HG02759 (cell line): ENCODE measurements around the gene LRCH4.
A peak's percentile ranks its signal among the peaks of the same experiment; 100 is the strongest.

Experiments used
- ATAC-seq: cut with Tn5 transposase; IDR thresholded peaks from one replicate; pipeline ENCODE4 v1.9.1; 2021; ENCODE audit warnings: mild to moderate bottlenecking, moderate library complexity; ENCODE audit not compliant: unreplicated experiment

LRCH4 gene

GRCh38 chr7:100585511-100586265 is at the start of gene LRCH4:
LRCH4 (minus strand) TSS chr7:100586129; CDS start chr7:100586100, 29 bp downstream.
- ATAC-seq, result peak; percentile 25

DNA sequence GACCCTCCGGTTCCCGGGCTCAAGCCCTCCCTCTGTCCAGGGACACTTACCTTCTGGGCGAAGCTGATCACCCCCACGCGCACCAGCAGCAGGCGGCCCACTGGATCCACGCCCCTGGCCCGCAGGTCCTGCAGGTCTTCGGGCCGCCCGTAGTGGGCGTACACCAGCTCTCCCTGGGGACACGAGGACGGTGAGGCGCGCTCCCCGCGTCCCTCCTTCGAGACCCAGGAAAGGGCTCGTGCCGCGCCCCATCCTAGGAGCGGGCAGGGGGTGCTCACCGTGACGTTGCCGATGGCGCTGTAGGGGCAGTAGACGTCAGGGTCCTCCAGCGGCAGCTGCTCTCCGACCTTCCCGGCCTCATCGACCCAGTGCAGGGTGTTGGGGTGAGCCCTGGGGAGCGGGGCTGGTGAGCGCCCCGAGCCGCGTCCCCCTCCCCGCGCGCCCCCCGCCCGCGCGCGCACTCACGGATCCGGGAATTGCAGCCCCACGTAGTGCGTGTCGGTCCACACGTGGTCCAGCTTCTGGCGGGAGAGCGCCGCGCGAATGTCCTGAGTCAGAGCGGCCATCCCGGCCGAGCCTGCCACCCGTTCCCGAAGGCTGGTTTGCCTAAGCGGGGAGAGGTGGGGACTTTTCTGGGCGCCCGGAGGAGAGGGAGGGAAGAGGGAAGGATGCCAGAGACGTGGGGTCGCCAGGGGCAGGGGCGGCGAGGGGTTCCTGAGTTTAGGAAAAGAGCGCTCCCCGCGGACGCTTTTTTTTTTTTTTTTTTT is 47.2 kb upstream of the LRCH4 start:
- peak; percentile 56 for ATAC-seq

- ATAC-seq, result no peak
Observed at GRCh38 chr7:100630066-100630465, 44.1 kb upstream of the LRCH4 start.

DNA sequence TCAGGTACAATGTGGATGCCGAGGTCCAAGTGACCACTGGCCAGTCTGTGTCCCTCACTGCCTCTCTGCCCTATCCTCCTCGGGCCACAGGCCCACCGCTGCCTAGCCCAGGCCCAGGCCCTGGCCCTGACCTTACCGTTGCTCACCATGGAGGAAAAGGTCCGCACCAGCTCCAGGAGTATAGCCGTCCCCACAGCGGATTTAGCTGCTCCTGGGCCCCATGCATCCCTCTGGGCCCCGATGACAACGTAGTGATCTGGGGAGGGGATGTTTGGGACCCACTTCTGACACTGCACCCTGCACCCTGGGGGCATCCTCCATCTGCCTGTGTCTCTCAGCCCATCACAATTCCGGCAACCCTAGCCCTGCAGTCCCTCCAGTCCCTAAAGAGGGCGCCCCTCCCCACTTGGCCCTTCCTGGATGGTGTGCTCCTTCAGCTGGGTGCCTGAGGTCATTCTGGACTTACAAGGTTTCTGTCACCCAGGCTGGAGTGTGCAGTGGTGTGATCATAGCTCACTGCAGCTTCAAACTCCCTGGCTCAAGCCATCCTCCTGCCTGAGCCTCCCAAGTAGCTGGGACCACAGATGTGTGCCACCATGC is 43.3 kb upstream of the LRCH4 start:
- no peak for ATAC-seq

GRCh38 chr7:100627238-100627549 is 41.3 kb upstream of the LRCH4 start:
- ATAC-seq, result no peak

DNA sequence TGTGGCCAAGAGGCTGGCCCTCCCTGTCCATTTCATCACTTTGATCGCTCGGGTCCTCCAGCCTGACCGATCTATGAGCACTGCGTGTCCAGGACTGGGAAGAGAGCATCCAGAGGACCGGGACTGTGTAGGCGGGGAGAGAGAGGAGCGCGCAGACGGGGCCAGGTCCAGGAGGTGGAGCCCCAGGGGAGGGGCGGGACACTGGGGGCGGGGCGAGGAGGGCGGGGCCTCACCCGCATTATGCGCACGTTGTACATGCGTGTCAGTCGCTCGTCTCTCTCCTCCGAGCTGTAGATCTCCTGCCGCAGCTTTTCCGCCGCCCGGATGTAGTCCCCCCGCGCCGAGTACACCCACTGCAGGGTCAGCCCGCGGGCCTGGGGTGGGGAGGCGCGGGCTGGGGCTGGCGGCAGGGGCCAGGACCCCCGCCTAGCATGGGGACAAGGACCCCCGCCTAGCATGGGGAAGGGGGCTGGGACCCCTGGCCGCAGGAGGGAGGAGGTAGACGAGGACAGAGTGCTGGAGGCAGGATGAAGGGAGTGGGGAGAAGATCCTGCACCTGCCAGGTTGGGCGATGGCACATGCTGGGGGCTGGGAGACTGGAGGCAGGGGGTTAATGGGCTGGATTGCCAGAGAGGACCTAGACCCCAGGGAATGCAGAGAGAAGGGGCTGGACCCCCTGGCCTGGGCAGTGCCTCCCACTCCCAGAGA is 40.8 kb upstream of the LRCH4 start:
- peak; percentile 83 for ATAC-seq

DNA sequence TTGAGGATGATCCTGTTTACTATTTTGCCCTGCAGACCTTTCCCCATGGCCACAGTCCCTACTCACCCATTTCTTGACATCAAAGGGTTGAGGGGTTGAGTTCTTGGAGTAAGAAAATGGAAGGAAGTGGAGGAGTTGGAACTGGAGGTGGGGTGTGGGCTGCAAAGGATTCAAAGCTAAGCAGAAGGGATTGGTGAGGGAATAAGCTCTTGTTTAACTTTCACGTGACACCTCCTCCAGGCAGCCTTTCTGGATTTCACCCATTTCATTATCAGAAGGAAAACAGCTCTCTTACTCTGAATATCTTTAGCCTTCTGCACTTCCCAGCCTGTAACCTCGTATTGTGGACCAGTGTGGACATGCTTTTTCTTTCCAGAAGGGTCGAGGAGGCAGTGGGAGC is 40.1 kb upstream of the LRCH4 start:
- no peak for ATAC-seq

DNA sequence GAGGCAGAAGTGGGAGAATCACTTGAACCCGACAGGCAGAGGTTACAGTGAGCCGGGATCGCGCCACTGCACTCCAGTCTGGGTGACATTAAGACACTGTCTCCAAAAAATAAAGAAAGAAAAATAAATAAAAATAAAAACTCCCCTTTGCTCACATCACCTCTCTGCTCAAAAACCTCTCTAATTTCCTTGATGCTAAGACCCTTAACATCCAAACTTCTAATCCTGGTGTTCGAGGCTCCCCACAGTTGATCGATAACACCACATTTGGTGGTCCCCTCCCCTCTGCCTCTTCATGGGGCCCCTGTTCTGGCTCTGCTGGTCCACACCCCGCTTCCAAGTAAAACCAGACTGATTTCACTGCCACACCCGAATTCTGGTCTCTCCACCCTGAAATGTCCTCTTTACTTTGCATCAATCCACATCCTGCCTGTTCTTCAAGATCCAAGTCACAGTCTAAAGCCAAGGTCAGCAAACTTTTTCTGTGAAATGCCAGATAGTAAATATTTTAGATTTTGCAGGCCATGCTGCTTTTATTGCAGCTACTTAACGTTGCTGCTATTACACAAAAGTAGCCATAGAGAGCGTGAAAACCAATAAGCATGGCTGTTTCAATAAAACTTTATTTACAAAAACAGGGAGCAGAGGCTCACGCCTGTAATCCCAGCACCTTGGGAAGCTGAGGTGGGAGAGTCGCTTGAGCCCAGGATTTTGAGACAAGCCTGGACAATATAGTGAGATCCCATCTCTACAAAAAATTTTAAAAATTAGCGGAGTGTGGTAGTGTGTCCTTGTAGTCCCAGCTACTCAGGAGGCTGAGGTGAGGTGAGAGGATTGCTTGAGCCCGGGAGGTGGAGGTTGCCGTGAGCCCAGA is 38.3 kb upstream of the LRCH4 start:
- ATAC-seq, result no peak

DNA sequence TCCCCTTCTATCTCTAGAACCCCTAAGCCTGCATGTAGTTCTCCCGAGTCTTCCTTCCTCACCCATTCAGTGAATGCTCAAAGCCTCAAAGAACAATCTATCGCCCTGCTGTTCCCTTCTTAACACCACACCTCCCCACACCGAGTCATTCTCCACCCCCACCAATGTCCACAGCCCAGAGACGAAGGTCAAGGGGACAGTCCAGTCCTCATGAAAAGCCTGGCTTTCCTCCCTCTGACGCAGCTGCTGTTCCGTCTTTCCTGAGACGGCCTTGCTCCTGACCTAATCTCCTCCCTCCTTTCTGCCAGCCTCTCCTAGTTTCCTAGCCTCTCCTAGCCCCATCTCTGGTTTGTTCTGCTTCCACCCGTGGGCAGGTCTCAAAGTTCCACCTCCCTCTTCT is 35.6 kb upstream of the LRCH4 start:
- no peak for ATAC-seq

- ATAC-seq, result no peak
Observed at GRCh38 chr7:100620804-100621203, 34.9 kb upstream of the LRCH4 start.

- ATAC-seq, result no peak
Observed at GRCh38 chr7:100620239-100620638, 34.3 kb upstream of the LRCH4 start.

DNA sequence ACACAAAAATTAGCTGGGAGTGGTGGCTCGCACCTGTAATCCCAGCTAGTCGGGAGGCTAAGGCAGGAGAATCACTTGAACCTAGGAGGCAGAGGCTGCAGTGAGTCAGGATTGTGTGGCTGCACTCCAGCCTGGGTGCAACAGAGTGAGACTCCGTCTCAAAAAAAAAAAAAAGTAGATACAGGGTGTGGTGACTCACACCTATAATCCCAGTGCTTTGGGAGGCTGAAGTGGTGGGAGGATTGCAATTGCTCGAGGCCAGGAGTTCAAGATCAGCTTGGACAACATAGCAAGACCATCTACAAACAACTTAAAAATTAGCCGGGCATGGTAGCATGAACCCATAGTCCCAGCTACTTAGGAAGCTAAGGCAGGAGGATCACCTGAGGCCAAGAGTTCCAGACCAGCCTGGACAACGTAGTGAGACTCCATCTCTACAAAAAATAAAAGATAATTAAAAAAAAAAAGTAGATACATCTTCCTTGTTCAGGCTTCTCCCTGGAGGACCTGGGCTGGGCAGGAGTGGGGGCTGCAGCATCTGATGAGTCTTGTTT is 28.5 kb upstream of the LRCH4 start:
- ATAC-seq, result no peak

GRCh38 chr7:100613412-100614175 is 27.7 kb upstream of the LRCH4 start:
- ATAC-seq, result no peak

GRCh38 chr7:100612730-100613390 is 26.9 kb upstream of the LRCH4 start:
- ATAC-seq, result peak; percentile 8

- ATAC-seq, result peak; percentile 91
Observed at GRCh38 chr7:100611983-100612729, 26.2 kb upstream of the LRCH4 start, which contains the start of gene MOSPD3. MOSPD3 (plus strand) TSS chr7:100612540; CDS start chr7:100612792, 252 bp downstream.

- no peak for ATAC-seq
Observed at GRCh38 chr7:100609958-100610357, 24.0 kb upstream of the LRCH4 start.

DNA sequence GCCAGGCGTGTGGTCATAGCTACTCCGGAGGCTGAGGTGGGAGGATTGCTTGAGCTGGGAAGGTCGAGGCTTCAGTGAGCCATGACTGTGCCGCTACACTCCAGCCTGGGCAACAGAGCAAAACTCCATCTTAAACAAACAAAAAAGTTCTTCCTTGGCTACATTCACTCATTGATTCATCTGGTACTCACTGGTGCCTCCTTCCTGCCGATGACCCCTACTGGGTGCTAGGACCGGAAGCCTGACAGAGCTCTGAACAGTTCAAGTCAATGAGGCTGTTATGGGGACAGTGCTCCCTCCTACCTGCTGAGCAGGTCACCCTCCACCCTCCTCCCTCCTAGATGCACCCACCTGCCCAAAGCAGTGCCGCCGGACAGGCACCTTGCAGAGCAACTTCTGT is 21.2 kb upstream of the LRCH4 start:
- no peak for ATAC-seq

DNA sequence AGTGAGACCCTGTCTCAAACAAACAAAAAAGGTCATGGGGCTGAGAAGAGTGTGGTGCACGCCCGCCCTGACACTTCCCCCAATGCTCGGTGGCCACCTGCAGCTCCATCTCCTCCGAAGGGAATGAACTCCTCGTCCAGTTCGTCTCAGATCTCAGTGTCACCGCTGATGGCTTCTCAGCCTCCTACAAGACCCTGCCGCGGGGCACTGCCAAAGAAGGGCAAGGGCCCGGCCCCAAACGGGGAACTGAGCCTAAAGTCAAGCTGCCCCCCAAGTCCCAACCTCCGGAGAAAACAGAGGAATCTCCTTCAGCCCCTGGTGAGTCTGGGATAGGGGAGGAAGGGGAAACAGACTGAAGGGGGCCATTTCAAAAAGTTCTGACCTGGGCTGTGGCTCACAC is 20.4 kb upstream of the LRCH4 start:
- no peak for ATAC-seq
